Stimulated activated memory B cell treated with anti-CD40 and anti-IgM and Interleukin-4, amounts not matched to agents 10 μg/mL and 1 μg/mL and 100 μg/mL, for 72 hours (primary cell): ENCODE results near the gene ZNF419.
"Not testable (repeated sequence)": the region's sequence is repeated elsewhere in the genome, so short reads cannot be mapped to it uniquely, and the experiment has no call there.

ENCODE experiments used
- ATAC-seq: fragments of 150-1000 bp; cut with Tn5 transposase; 2 replicates; pipeline ENCODE4 v1.10.0; 2021
- H3K27ac Mint-ChIP-seq: one replicate; pipeline ENCODE4 v1.8.0; 2022; ENCODE audit warnings: mild to moderate bottlenecking, mixed read lengths
- H3K27me3 Mint-ChIP-seq: one replicate; pipeline ENCODE4 v1.8.0; 2022; ENCODE audit warnings: mixed read lengths
- H3K36me3 Mint-ChIP-seq: one replicate; pipeline ENCODE4 v1.8.0; 2022; ENCODE audit warnings: mixed read lengths
- H3K4me1 Mint-ChIP-seq: one replicate; pipeline ENCODE4 v1.8.0; 2022; ENCODE audit warnings: mixed read lengths
- H3K4me3 Mint-ChIP-seq: one replicate; pipeline ENCODE4 v1.8.0; 2022; ENCODE audit warnings: mild to moderate bottlenecking, moderate library complexity, mixed read lengths
- H3K9me3 Mint-ChIP-seq: one replicate; pipeline ENCODE4 v1.8.0; 2022; ENCODE audit warnings: mixed read lengths

Gene ZNF419

GRCh38 chr19:57500400-57500799, 12.8 kb downstream of the ZNF419 start:
- Mint-ChIP-seq H3K4me3 (peak overlapping the region; percentile 51), H3K36me3 (peaks cover 55% of the 10 kb centered on the region), H3K4me1 (peaks cover 41% of the 10 kb centered on the region), H3K27ac (peak overlapping the region; percentile 26), H3K9me3 (peaks cover 25% of the 10 kb centered on the region)
- H3K27me3 Mint-ChIP-seq, ATAC-seq: not testable (repeated sequence)

GRCh38 chr19:57506163-57506562, 18.6 kb downstream of the ZNF419 start:
- Mint-ChIP-seq H3K27ac (no peak overlapping the region), H3K27me3 (no peaks in the 10 kb centered on the region), H3K4me3 (no peak overlapping the region), H3K9me3 (peaks cover 27% of the 10 kb centered on the region), H3K4me1 (peaks cover 23% of the 10 kb centered on the region), H3K36me3 (peaks cover 91% of the 10 kb centered on the region)
- no peak for ATAC-seq

GRCh38 chr19:57511484-57511883, 23.9 kb downstream of the ZNF419 start:
- Mint-ChIP-seq H3K4me1 (no peaks in the 10 kb centered on the region), H3K4me3 (no peak overlapping the region), H3K36me3 (peaks cover 88% of the 10 kb centered on the region), H3K9me3 (peaks cover 31% of the 10 kb centered on the region), H3K27me3 (no peaks in the 10 kb centered on the region), H3K27ac (no peak overlapping the region)
- ATAC-seq, result no peak

- H3K4me3 Mint-ChIP-seq, result no peak overlapping the region
- no peaks in the 10 kb centered on the region for H3K4me1 Mint-ChIP-seq
- H3K9me3 Mint-ChIP-seq, result peaks cover 31% of the 10 kb centered on the region
- no peaks in the 10 kb centered on the region for H3K27me3 Mint-ChIP-seq
- peaks cover 88% of the 10 kb centered on the region for H3K36me3 Mint-ChIP-seq
- H3K27ac Mint-ChIP-seq, result no peak overlapping the region
- no peak for ATAC-seq
These were observed 25.3 kb downstream of the ZNF419 start for GRCh38 chr19:57512845-57513244.

DNA sequence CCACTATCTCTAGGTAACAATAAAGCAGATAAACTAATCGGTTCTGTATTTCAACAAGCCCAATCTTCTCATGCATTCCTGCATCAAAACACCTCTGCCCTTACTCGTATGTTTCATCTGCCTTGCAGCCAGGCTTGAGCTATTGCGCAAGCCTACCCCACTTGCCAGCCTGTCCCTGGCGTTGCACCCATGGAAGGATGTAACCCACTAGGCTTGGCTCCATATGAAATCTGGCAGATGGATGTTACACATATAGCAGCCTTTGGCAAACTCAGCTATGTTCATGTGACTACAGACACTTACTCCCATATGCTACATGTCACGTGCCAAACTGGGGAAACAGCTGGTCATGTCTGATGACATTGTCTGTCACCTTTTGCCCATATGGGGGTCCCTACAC, 27.7 kb downstream of the ZNF419 start:
- Mint-ChIP-seq H3K36me3 (peaks cover 79% of the 10 kb centered on the region), H3K27ac (no peak overlapping the region), H3K9me3 (peaks cover 27% of the 10 kb centered on the region), H3K4me1 (no peaks in the 10 kb centered on the region), H3K27me3 (no peaks in the 10 kb centered on the region), H3K4me3 (no peak overlapping the region)
- no peak for ATAC-seq

DNA sequence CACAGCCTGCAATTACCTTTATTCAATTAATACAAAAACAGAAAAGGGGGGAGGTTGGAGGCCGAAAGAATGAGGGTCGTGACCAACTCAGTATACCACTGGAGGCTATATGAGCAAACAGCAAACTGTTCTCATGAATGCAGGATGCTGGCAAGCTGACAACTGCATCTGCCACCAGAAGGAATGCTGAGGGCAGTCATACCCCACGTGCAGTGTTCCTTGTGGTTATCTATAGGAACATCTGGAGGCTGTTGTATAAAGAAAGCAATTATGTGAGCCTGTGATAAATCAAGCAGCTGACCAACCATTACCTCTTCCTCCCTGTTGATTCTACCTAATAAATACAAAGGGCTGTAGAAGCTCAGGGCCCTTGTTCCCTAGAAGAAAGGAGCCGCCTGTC, 30.5 kb downstream of the ZNF419 start:
- not testable (repeated sequence) for H3K4me3 Mint-ChIP-seq, H3K27ac Mint-ChIP-seq, H3K4me1 Mint-ChIP-seq, ATAC-seq, H3K27me3 Mint-ChIP-seq
- Mint-ChIP-seq H3K9me3 (peaks cover 17% of the 10 kb centered on the region), H3K36me3 (peaks cover 69% of the 10 kb centered on the region)

DNA sequence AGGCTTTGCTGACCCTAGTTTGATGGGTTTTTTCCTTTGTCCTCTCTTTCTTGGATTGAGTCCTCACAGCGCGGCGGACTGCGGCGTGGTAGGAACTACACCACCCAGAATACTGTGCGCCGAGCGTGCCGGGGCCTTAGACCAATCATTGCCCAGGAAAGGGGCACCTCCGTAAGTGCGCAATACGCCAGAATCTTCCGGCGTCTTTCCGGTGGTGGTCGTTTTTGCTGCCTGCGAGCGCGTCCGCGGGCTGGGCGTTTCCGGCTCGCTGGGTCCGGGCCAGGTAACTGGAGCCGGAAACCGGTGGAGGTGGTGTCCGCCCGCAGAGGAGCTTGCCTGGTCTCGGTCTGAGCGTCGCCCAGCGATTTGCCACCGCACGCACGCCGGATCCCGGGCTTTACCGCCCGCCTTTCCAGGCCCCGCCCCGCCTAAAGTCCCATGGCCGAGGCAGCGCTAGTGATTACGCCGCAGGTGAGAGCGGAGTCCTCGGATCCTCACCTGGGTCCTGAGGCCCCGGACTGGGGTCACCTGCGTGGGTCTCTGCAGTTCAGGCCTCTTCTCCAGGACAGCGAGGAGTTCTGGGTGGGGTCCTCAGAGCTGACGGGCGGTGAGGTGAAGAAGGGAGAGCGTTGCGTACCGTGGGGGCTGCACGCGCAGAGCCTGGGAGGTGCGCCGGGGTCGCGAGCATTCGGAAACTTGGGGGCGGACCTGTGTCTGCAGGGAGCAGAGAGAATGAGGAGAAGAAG, 39.8 kb downstream of the ZNF419 start, which contains the start of gene ZNF549:
ZNF549 (plus strand) TSS at position 221 of the 746 bp plus-strand sequence; CDS start at position 439, 218 bp downstream.
- Mint-ChIP-seq H3K4me1 (peaks cover 25% of the 10 kb centered on the region), H3K9me3 (peaks cover 10% of the 10 kb centered on the region), H3K36me3 (peaks cover 44% of the 10 kb centered on the region), H3K27me3 (no peaks in the 10 kb centered on the region), H3K27ac (peak within 1 kb of the TSS; percentile 97), H3K4me3 (peak within 1 kb of the TSS; percentile 97)
- ATAC-seq, result peak; percentile 100

DNA sequence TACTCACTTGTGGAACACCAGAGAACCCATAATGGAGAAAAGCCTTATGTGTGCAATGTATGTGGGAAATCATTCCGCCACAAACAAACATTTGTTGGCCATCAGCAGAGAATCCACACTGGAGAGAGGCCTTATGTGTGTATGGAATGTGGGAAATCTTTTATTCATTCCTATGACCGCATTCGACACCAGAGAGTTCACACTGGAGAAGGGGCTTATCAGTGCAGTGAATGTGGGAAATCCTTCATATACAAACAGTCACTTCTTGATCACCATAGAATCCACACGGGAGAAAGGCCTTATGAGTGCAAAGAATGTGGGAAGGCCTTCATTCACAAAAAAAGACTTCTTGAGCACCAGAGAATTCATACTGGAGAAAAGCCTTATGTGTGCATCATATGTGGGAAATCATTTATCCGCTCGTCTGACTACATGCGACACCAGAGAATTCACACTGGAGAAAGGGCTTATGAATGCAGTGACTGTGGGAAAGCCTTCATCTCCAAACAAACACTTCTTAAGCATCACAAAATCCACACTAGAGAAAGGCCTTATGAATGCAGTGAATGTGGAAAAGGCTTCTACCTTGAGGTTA, 50.5 kb downstream of the ZNF419 start:
- no peaks in the 10 kb centered on the region for H3K4me1 Mint-ChIP-seq
- H3K27me3 Mint-ChIP-seq, result no peaks in the 10 kb centered on the region
- H3K27ac Mint-ChIP-seq, result no peak overlapping the region
- peaks cover 53% of the 10 kb centered on the region for H3K9me3 Mint-ChIP-seq
- peaks cover 98% of the 10 kb centered on the region for H3K36me3 Mint-ChIP-seq
- ATAC-seq, result no peak
- no peak overlapping the region for H3K4me3 Mint-ChIP-seq
